HG03196 (cell line): Measurements from ENCODE around the gene AP2A2.
"Not testable (repeated sequence)": the region's sequence is repeated elsewhere in the genome, so short reads cannot be mapped to it uniquely, and the experiment has no call there.

Experiments used
- ATAC-seq: cut with Tn5 transposase; IDR thresholded peaks from one replicate; pipeline ENCODE4 v1.9.1; 2021; ENCODE audit not compliant: unreplicated experiment

AP2A2 gene

GRCh38 chr11:972523-973211 lies 47.0 kb downstream of the AP2A2 start:
- no peak for ATAC-seq

- no peak for ATAC-seq
Observed at GRCh38 chr11:973237-973636, 47.6 kb downstream of the AP2A2 start.

- ATAC-seq = not testable (repeated sequence)
Observed at GRCh38 chr11:975376-975775, 49.7 kb downstream of the AP2A2 start.

GRCh38 chr11:975827-976226 lies 50.2 kb downstream of the AP2A2 start:
- no peak for ATAC-seq

GRCh38 chr11:976431-977160 lies 50.9 kb downstream of the AP2A2 start:
- ATAC-seq = no peak

- no peak for ATAC-seq
Observed at GRCh38 chr11:977830-978720, 52.4 kb downstream of the AP2A2 start.

- ATAC-seq = no peak
Observed at GRCh38 chr11:978781-979180, 53.1 kb downstream of the AP2A2 start.

- ATAC-seq = no peak
Observed at GRCh38 chr11:980438-981357, 55.0 kb downstream of the AP2A2 start.

- ATAC-seq = no peak
Observed at GRCh38 chr11:981764-982163, 56.1 kb downstream of the AP2A2 start.

GRCh38 chr11:984546-984945 lies 58.9 kb downstream of the AP2A2 start:
- ATAC-seq = no peak

GRCh38 chr11:985406-985805 lies 59.7 kb downstream of the AP2A2 start:
- no peak for ATAC-seq

GRCh38 chr11:985848-986247 lies 60.2 kb downstream of the AP2A2 start:
- ATAC-seq = no peak

- ATAC-seq = no peak
Observed at GRCh38 chr11:986270-986951, 60.7 kb downstream of the AP2A2 start.

- no peak for ATAC-seq
Observed at GRCh38 chr11:986952-987305, 61.3 kb downstream of the AP2A2 start.

- ATAC-seq = no peak
Observed at GRCh38 chr11:987671-988070, 62.0 kb downstream of the AP2A2 start.

- ATAC-seq = no peak
Observed at GRCh38 chr11:990101-990500, 64.4 kb downstream of the AP2A2 start.

- no peak for ATAC-seq
Observed at GRCh38 chr11:991034-991433, 65.4 kb downstream of the AP2A2 start.

- ATAC-seq = no peak
Observed at GRCh38 chr11:991711-992307, 66.1 kb downstream of the AP2A2 start.

- no peak for ATAC-seq
Observed at GRCh38 chr11:992577-992976, 66.9 kb downstream of the AP2A2 start.
